CD1c-positive myeloid dendritic cell (primary cell): ENCODE measurements around the gene SPACDR.

Source experiments
- DNase-seq: peaks from one replicate; pipeline ENCODE4 v3.0.0-alpha.2; 2016; ENCODE audit errors: extremely low spot score

The SPACDR gene

GRCh38 chr7:100415448-100415847 is 48.6 kb downstream of the SPACDR start:
- DNase-seq, result no peak

DNA sequence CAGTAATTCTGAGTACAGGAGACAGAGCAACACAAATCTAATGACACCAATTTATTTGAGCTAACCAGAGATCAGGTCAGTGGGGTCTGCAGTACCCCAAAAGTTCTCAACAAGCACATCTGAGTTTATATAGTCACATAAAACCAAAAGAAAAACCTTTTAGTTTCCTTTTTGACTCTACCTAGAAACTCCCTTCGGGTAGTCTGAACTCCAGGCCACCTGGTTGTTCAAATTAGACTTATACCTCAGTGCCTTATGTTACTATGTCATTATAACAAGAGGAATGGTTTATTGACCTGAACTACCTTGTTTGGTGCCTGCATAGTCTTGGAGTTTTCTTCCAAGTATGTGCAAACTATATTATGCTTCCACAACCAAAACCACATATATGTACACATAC is 50.2 kb downstream of the SPACDR start:
- DNase-seq, result no peak

GRCh38 chr7:100413346-100413745 is 50.7 kb downstream of the SPACDR start:
- peak; percentile 44 for DNase-seq

GRCh38 chr7:100411101-100411500 is 53.0 kb downstream of the SPACDR start:
- no peak for DNase-seq

- DNase-seq, result peak; percentile 84
Measured at GRCh38 chr7:100407285-100408180, 56.5 kb downstream of the SPACDR start.

DNA sequence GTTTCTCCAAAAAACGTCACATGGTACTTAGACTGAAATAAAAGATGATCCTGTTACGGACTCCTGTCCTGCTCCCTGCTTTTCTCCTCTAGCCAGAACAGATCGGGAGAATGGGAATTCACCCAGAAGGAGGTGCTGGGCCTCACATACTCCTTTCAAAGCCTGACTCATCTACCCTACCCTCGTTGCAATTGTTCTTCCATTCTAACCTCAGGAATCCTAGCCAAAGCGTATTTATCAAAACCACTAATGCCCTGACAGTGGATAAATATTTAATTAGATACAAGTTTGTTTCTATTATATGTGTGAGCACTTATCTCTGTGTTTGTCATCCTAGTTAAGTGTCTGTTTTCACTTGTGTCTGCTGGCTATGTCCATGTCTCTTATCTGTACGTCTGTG is 57.3 kb downstream of the SPACDR start:
- no peak for DNase-seq
